ENCODE measurements around the gene AGPAT1. TPM values are rescaled to one million over a fixed set of nuclear protein-coding genes. Genes with fewer than 3 reads are reported as not detected.

Gene AGPAT1
- total RNA-seq, 1 experiment from 2014 or later: 55.6 TPM

DNA sequence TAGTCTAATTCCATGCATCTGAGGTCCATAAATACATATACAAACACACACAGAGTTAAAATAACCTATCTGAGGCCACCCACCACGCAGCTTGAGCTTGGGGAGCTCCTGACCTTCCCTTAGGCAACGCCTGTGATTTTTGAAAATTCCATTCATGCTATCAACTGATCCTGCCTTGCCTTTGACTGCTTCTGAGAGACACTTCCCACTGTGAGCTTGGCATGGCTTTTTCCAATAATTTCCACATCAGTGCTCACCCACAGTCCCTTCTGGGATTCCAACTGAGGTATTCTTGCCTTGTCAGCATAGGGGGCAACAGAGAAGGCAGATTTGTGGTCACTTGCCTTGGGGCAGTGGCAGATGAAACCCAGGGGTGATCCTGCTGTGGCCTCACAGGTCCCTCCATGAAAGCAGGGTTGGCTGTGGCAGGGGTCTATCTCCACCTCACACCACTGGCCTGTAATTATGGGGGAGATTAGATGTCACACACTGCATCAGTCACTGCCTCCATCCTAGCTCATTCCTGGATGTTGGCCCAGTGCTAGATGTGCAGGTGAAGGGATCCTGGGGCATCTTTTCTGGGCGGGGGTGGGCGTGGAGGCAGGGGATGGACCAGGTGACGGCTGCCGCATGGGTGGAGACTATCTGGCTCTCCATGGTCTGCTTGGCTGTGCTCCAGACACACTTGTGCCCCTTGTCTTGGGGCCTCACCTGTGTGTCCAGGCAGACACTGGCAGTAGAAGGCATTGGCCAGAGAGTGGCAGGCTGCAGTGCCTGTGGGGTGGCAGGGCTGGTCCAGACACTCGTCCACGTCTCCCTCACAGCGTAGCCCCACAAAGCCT, 27.8 kb upstream of the AGPAT1 start:
- no peaks in the 10 kb centered on the region for H4K20me1 ChIP-seq (ENCODE audit: insufficient read depth)
- DNase-seq (ENCODE audit: low read depth, low spot score): no peak
- intact Hi-C loops (cut with micrococcal nuclease): no loop called here
- H3K9me3 ChIP-seq (ENCODE audit: control insufficient read depth in 1 of 2, insufficient read depth in 1 of 2, low read depth in 1 of 2, low read length in 2 of 2): no peaks in the 10 kb centered on the region
- no peaks in the 10 kb centered on the region for H3K4me1 ChIP-seq (ENCODE audit: control insufficient read depth in 1 of 2, insufficient read depth in 2 of 2, low read length in 2 of 2)
- no peak for ATAC-seq
- no peak overlapping the region for H3K9ac ChIP-seq (ENCODE audit: low read length)
- ChIA-PET RAD21 (ENCODE audit: low non-redundant PET in 1 of 2, low total read pairs in 2 of 2, uncharacterized antibody in 2 of 2, unreplicated experiment in 2 of 2) (no interaction called here), POLR2A (no interaction called here), CTCF (interaction anchor here (0.7 kb wide), 1 partner anchor 93 kb away, joined by 4 read pairs; no protein-coding TSS in a partner anchor)
- BruUV-seq (replicated peaks): no TSS peak
- H3K36me3 ChIP-seq (ENCODE audit: control insufficient read depth in 1 of 2, insufficient read depth in 2 of 2, low read length in 2 of 2): no peaks in the 10 kb centered on the region
- H3K4me3 ChIP-seq (replicated peaks in 1 of 2; ENCODE audit: low read depth in 1 of 2, low read length in 2 of 2): no peak overlapping the region
- TF ChIP-seq SIN3A (IDR thresholded peaks at IDR 0.05; ENCODE audit: low read depth): no peak
- no peak for TF ChIP-seq ELF1 (IDR thresholded peaks at IDR 0.05; ENCODE audit: borderline replicate concordance, low read depth)
- TF ChIP-seq, protein P1, sequence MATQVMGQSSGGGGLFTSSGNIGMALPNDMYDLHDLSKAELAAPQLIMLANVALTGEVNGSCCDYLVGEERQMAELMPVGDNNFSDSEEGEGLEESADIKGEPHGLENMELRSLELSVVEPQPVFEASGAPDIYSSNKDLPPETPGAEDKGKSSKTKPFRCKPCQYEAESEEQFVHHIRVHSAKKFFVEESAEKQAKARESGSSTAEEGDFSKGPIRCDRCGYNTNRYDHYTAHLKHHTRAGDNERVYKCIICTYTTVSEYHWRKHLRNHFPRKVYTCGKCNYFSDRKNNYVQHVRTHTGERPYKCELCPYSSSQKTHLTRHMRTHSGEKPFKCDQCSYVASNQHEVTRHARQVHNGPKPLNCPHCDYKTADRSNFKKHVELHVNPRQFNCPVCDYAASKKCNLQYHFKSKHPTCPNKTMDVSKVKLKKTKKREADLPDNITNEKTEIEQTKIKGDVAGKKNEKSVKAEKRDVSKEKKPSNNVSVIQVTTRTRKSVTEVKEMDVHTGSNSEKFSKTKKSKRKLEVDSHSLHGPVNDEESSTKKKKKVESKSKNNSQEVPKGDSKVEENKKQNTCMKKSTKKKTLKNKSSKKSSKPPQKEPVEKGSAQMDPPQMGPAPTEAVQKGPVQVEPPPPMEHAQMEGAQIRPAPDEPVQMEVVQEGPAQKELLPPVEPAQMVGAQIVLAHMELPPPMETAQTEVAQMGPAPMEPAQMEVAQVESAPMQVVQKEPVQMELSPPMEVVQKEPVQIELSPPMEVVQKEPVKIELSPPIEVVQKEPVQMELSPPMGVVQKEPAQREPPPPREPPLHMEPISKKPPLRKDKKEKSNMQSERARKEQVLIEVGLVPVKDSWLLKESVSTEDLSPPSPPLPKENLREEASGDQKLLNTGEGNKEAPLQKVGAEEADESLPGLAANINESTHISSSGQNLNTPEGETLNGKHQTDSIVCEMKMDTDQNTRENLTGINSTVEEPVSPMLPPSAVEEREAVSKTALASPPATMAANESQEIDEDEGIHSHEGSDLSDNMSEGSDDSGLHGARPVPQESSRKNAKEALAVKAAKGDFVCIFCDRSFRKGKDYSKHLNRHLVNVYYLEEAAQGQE (IDR thresholded peaks at IDR 0.05; ENCODE audit: low read depth): no peak
- no peak for TF ChIP-seq ZFX (IDR thresholded peaks at IDR 0.05)
- no peak for TF ChIP-seq TCF7L2 (IDR thresholded peaks at IDR 0.05; ENCODE audit: borderline replicate concordance, extremely low read depth, insufficient read depth, insufficient read length)
- no peak for TF ChIP-seq SRF (IDR thresholded peaks at IDR 0.05; ENCODE audit: low read depth)
- no peak for TF ChIP-seq RAD21 (IDR thresholded peaks at IDR 0.05; ENCODE audit: low read depth)
- no peak for TF ChIP-seq YY1 (IDR thresholded peaks at IDR 0.05; ENCODE audit: extremely low read depth, insufficient replicate concordance, low read depth, low read length)
- no peak for TF ChIP-seq JUND (IDR thresholded peaks at IDR 0.05)
- TF ChIP-seq EGR1 (IDR thresholded peaks at IDR 0.05; ENCODE audit: low read depth): no peak
- H2AFZ ChIP-seq (ENCODE audit: low read depth, low read length, poor library complexity, severe bottlenecking): no peak overlapping the region
- no peak overlapping the region for H3K27ac ChIP-seq (ENCODE audit: low read depth, low read length)
- H3K4me2 ChIP-seq (ENCODE audit: low read length): no peak overlapping the region
- 0 out of 2 replicates have a peak, but pooled peaks cover 3% of the 10 kb centered on the region for H3K27me3 ChIP-seq (ENCODE audit: insufficient read depth, low read length)
- H3K9me2 ChIP-seq (ENCODE audit: insufficient read depth): no peaks in the 10 kb centered on the region
- H3K79me2 ChIP-seq (ENCODE audit: insufficient read depth, low read length): no peaks in the 10 kb centered on the region

All from HCT116 (cell line).